Measurements from ENCODE around the gene NR1H3. TPM values are rescaled to one million over a fixed set of nuclear protein-coding genes. Genes with fewer than 3 reads are reported as not detected.

NR1H3 gene
- total RNA-seq, 1 experiment from 2014 or later: 44.8 TPM

DNA sequence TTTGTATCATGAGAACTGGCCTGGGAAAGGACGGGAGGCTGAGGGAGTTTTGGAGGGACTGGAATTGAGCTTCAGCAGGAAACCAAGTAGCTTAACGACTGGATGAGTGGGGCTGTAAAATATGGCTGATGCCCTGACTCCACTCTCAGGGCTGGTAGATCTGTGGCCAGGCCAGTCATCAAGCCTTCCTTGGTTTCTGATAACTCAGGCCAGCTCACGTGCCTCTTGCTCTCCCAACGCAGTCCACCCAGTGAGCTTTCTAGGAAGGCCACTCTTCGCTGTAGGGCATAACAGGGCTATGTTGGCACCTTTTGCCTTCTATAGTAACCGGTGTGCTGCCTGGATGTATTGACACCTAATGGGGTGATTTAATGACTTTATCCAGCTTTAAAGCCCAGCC lies 6.3 kb downstream of the NR1H3 start:
- Histone ChIP-seq H3K9me3 (no peaks in the 10 kb centered on the region), H3K36me3 (ENCODE audit: control insufficient read depth, insufficient read depth, low read length) (peaks cover 1% of the 10 kb centered on the region), H3K27me3 (replicated peaks; ENCODE audit: control insufficient read depth, insufficient read depth, low read length) (no peaks in the 10 kb centered on the region), H3K4me1 (peaks cover 27% of the 10 kb centered on the region), H3K4me3 (ENCODE audit: low read depth, low read length) (no peak overlapping the region)
- CTCF ChIA-PET: no interaction called here
- no peak for DNase-seq
- H3K9me3 Mint-ChIP-seq (ENCODE audit: unreplicated experiment): no peaks in the 10 kb centered on the region
- peaks cover 16% of the 10 kb centered on the region for H3K4me1 Mint-ChIP-seq (ENCODE audit: low read depth, unreplicated experiment)
- no peak overlapping the region for H3K4me3 Mint-ChIP-seq (ENCODE audit: unreplicated experiment)
- no peaks in the 10 kb centered on the region for H3K27me3 Mint-ChIP-seq (ENCODE audit: insufficient read depth, unreplicated experiment)
- H3K27ac Mint-ChIP-seq (ENCODE audit: unreplicated experiment): no peak overlapping the region
- no TSS peak for BruUV-seq (replicated peaks)
- H3K36me3 Mint-ChIP-seq (ENCODE audit: insufficient read depth, unreplicated experiment): peaks cover 26% of the 10 kb centered on the region
- POLR2A ChIA-PET: no interaction called here
- intact Hi-C loops (cut with micrococcal nuclease; ENCODE audit: unreplicated experiment): no loop called here
- TF ChIP-seq, protein P1, sequence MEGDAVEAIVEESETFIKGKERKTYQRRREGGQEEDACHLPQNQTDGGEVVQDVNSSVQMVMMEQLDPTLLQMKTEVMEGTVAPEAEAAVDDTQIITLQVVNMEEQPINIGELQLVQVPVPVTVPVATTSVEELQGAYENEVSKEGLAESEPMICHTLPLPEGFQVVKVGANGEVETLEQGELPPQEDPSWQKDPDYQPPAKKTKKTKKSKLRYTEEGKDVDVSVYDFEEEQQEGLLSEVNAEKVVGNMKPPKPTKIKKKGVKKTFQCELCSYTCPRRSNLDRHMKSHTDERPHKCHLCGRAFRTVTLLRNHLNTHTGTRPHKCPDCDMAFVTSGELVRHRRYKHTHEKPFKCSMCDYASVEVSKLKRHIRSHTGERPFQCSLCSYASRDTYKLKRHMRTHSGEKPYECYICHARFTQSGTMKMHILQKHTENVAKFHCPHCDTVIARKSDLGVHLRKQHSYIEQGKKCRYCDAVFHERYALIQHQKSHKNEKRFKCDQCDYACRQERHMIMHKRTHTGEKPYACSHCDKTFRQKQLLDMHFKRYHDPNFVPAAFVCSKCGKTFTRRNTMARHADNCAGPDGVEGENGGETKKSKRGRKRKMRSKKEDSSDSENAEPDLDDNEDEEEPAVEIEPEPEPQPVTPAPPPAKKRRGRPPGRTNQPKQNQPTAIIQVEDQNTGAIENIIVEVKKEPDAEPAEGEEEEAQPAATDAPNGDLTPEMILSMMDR (IDR thresholded peaks at IDR 0.05; ENCODE audit: insufficient read depth in 1 of 2, low read depth in 1 of 2, low read length in 1 of 2, severe bottlenecking in 1 of 2, unreplicated experiment in 1 of 2): no peak

- Mint-ChIP-seq H3K4me1 (ENCODE audit: low read depth, unreplicated experiment) (peaks cover 12% of the 10 kb centered on the region), H3K27ac (ENCODE audit: unreplicated experiment) (no peak overlapping the region), H3K4me3 (ENCODE audit: unreplicated experiment) (no peak overlapping the region), H3K27me3 (ENCODE audit: insufficient read depth, unreplicated experiment) (no peaks in the 10 kb centered on the region), H3K9me3 (ENCODE audit: unreplicated experiment) (no peaks in the 10 kb centered on the region), H3K36me3 (ENCODE audit: insufficient read depth, unreplicated experiment) (peaks cover 26% of the 10 kb centered on the region)
- Histone ChIP-seq H3K9me3 (no peaks in the 10 kb centered on the region), H3K27me3 (replicated peaks; ENCODE audit: control insufficient read depth, insufficient read depth, low read length) (no peaks in the 10 kb centered on the region), H3K36me3 (ENCODE audit: control insufficient read depth, insufficient read depth, low read length) (peaks cover 1% of the 10 kb centered on the region), H3K4me3 (ENCODE audit: low read depth, low read length) (no peak overlapping the region), H3K4me1 (peaks cover 23% of the 10 kb centered on the region)
- no peak for DNase-seq
- TF ChIP-seq, protein P1 (IDR thresholded peaks at IDR 0.05; ENCODE audit: insufficient read depth in 1 of 2, low read depth in 1 of 2, low read length in 1 of 2, severe bottlenecking in 1 of 2, unreplicated experiment in 1 of 2): no peak
- intact Hi-C loops (cut with micrococcal nuclease; ENCODE audit: unreplicated experiment): no loop called here
- ChIA-PET POLR2A (no interaction called here), CTCF (no interaction called here)
- BruUV-seq (replicated peaks): no TSS peak
Observed at GRCh38 chr11:47264521-47264920, 6.7 kb downstream of the NR1H3 start.

- Histone ChIP-seq H3K4me1 (peaks cover 28% of the 10 kb centered on the region), H3K9me3 (no peaks in the 10 kb centered on the region), H3K4me3 (ENCODE audit: low read depth, low read length) (no peak overlapping the region), H3K36me3 (ENCODE audit: control insufficient read depth, insufficient read depth, low read length) (no peaks in the 10 kb centered on the region; the same call in 1 of the 2 replicates), H3K27me3 (replicated peaks; ENCODE audit: control insufficient read depth, insufficient read depth, low read length) (no peaks in the 10 kb centered on the region)
- Mint-ChIP-seq H3K27me3 (ENCODE audit: insufficient read depth, unreplicated experiment) (no peaks in the 10 kb centered on the region), H3K36me3 (ENCODE audit: insufficient read depth, unreplicated experiment) (peaks cover 13% of the 10 kb centered on the region), H3K9me3 (ENCODE audit: unreplicated experiment) (no peaks in the 10 kb centered on the region), H3K4me1 (ENCODE audit: low read depth, unreplicated experiment) (peaks cover 28% of the 10 kb centered on the region), H3K4me3 (ENCODE audit: unreplicated experiment) (peak overlapping the region; percentile 66), H3K27ac (ENCODE audit: unreplicated experiment) (peak overlapping the region; percentile 93)
- ChIA-PET CTCF (interaction anchor here (2.2 kb wide), 1 partner anchor 9 kb away, joined by 10 read pairs; no protein-coding TSS in a partner anchor), POLR2A (no interaction called here)
- no TSS peak for BruUV-seq (replicated peaks)
- TF ChIP-seq, protein P1 (IDR thresholded peaks at IDR 0.05; ENCODE audit: insufficient read depth in 1 of 2, low read depth in 1 of 2, low read length in 1 of 2, severe bottlenecking in 1 of 2, unreplicated experiment in 1 of 2): no peak
- intact Hi-C loops (cut with micrococcal nuclease; ENCODE audit: unreplicated experiment): loop anchor here (2.0 to 5.0 kb wide), 3 partner anchors 19 to 159 kb away; partner anchors contain the start of genes ACP2, ARFGAP2 and PSMC3
- DNase-seq: no peak
Observed at GRCh38 chr11:47267876-47268275, 10.1 kb downstream of the NR1H3 start.

Measured in Caco-2 (cell line).